Brain pericyte (primary cell): ENCODE results near the gene SLC36A1.
"Not testable (repeated sequence)": the region's sequence is repeated elsewhere in the genome, so short reads cannot be mapped to it uniquely, and the experiment has no call there.

ENCODE experiments used
- DNase-seq: peaks from one replicate; pipeline ENCODE4 v3.0.0-alpha.2; 2012; ENCODE audit warnings: low read depth, low spot score

The SLC36A1 gene

DNA sequence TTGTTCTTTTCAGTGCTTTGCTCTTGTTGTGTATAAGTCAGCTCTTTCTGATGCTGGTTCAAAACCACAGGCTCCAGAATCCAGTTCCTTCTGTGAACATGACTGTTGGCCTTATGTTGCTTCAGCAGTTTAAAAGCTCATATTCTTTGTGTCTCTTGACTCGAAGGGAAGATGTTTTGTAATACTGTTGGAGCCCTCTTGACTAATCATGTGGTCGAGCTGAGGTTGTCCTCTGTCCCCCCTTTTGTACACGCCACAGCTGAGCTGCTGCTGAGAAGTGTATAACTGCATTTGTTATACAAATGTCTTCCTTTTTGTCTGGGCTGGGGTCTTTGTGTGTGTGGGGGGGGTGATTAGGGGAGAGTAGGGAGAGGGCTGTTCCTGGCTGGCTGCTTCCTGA lies 35.8 kb downstream of the SLC36A1 start:
- DNase-seq: no peak

DNA sequence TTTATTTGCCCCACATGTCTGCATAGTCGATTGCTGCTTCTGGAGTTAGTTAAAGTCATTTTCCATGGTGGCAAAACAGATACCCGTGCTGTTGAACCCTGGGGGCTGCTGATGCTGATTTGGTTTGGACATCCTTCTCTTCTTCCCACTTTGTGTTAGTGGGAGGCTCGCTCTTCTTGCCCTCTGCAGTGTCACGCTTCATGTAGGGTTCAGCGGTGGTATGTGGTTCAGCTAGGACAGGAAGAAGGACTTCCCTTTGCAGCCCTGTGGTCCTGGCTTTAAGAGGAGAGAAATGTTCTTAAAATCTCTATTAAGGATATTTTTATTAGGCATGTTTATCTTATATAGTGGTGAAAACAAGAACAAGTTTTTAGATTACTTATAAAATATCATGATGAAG lies 36.2 kb downstream of the SLC36A1 start:
- no peak for DNase-seq

DNA sequence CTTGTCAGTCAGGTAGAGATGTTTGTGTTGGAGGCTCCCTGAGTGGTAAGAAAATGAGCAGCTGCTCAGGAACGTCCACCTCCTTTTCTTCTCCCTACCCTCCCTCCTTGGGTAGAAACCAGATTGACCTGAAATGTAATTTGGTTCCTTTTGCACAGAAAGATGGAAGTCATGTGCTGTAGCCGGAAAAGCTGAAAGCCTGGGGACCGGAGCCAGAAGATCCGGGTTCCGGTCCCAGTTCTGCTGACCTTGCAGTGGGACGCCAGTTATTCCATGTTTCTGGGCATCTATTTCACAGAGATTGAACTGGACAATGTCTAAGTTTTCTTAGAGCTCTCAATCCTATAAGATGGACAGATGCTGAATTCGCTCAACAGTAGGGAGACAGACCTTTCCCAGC lies 40.1 kb downstream of the SLC36A1 start:
- no peak for DNase-seq

DNA sequence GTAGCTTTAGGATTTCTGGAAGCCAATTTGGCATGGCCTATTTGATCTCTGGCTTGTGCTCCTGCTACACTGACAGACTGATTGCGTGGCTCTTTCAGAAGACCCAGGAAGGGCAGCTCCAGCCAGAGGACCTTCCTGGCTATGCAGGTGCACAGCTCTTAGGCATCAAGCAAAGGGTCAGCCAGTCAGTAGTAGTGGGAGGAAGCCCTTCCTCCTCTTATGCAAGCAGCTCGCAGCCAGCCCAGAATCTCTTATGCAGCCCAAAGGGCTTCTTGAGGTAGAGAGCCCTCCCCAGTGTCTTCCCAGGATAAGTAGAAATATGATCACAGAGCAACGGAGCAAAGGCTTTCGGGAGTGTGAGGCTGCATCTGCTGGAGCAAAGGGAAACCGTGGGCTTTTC lies 43.2 kb downstream of the SLC36A1 start:
- no peak for DNase-seq

DNA sequence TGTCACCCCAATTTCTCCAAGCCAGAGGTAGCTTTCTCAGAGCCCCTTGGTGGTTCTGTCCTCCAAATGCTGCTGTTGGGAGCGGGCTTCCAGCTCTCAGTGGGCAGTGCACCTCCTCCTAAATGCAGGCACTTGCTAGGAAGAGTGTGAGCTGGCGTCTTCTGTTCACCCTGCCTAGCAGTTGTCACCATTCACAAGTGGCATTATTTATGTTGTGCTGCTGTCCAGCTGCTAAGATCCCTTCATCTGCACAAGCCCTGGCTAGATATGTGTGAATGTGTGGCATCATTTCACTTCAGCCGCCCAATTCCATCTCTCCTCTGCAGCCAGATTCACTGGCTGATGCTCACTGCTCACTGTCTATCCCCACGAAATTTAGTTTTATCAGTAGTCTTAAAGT lies 43.7 kb downstream of the SLC36A1 start:
- no peak for DNase-seq

DNA sequence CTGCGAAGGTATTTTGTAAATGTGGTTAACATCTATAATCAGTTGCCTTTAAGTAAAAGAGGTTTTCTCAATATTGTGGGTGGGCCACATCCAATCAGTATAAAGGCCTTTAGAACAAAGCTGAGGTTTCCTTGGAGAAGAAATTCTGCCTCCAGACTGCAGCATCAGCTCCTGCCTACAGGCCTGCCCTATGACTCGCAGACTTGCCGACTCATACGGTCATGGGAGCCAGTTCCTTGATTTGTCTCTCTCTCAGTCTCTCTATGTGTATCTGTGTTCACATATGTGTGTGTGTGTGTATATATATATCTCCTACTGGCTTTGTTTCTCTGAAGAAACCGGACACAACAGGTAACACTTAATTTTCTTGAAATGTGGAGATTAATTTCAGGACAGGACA lies 45.3 kb downstream of the SLC36A1 start:
- DNase-seq: no peak

DNA sequence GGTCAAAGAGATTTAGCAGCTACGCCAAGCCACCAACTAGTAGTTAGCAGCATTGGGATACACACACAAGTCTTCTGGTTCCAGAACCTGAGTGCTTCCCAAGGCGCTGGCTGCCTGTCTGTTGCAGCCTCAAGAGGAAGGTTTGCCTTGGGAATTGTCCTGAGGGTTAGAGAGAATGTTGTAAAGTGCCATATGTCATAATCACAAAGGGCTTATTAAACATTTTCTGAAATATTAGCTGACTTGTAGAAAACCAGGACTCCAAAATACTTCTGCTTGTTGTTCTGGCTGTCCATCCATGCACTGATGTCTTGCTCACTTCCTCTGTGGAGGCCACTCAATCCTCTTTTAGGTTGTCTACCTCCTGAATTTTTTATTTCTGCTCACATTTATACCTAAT lies 46.3 kb downstream of the SLC36A1 start:
- DNase-seq: no peak

DNA sequence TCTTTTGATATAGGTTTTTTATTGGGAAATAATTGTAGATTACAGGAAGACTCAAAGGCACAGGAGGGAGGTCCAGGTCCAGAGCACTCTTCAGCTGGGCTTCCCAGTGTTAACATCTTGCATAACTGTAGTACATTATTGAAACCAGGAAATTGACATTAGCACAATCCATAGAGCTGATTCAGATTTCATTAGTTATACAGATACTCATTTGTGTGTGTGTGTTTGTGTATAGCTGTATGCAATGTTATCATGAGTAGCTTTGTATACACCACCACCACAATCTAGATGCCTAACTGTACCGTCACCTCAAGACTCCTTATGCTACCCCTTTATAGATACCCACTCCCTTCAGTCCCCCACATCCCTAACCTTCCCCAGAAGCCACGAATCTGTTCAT lies 47.9 kb downstream of the SLC36A1 start:
- DNase-seq: no peak

DNA sequence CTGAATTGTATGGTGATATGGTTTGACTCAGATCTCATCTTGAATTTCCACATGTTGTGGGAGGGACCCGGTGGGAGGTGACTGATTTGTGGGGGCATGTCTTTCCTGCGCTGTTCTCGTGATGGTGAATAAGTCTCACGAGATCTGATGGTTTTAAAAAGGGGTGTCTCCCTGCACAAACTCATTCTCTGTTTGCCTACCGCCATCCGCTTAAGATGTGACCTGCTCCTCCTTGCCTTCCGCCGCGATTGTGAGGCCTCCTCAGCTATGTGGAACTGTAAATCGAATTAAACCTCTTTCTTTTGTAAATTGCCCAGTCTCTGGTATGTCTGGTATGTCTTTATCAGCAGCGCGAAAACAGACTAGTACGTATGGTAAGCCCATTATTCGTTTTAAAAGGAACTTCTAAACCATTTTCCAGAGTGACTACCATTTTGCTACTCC lies 48.7 kb downstream of the SLC36A1 start:
- DNase-seq: no peak

DNA sequence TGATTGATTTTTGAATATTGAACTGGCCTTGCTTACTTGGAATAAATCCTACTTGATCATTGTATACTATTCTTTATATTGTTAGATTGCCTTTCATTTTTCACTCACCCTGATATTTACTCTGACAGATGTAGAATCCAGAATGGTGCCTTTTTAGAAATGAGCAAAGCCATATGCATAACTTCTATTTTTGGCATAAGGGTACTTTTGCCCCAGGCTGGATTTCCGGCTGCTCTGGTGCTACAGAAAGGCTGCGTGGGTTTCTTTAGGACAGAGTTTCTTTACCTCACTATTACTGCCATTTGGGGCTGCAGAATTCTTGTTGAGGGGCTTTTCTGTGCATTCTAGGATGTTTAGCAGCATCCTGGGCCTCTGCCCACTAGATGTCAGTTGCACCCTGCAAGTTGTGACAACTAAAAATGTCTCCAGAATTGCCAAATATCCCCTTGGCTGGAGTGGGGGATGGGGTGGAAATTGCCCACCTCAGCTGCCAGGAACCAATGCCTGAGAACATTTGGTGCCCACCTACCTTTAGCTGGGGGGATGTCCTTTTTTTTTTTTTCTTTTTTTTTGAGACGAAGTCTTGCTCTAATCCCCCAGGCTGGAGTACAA lies 50.1 kb downstream of the SLC36A1 start:
- DNase-seq: no peak

DNA sequence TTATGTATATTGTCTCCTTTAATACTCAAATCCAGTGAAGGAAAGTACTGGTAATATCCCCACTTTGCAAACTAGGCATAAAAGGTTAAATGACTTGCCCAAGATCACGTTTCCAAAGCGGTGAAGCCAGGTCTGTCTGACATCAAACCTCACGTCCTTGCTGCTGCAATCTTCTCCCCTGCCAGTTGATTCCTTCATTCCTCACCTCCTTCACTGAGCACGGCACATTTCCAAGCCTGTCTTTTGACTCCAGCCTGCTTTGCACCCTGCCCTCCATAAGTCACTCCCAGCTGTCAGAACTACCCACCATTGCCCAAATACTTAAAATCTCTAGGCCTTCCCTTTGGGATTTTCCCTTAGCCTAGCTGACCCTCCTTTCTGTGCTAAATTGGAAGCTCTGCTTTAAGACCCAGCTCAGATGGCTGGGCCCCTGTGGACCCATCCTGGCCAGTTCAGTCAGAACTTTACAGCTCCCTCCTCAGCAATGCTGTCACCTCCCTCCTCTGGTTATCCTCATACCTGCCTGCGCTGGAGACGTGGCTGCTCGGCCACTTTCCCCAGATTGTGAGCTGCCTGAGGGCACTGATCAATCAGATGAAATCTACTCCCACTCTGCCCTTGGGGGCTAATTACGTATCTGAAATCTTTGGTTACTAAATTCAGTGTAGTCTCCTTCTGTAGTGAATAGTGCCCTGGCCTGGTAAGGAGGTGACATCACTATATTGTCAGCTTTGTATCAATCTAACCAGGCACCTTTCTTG lies 51.2 kb downstream of the SLC36A1 start:
- no peak for DNase-seq

DNA sequence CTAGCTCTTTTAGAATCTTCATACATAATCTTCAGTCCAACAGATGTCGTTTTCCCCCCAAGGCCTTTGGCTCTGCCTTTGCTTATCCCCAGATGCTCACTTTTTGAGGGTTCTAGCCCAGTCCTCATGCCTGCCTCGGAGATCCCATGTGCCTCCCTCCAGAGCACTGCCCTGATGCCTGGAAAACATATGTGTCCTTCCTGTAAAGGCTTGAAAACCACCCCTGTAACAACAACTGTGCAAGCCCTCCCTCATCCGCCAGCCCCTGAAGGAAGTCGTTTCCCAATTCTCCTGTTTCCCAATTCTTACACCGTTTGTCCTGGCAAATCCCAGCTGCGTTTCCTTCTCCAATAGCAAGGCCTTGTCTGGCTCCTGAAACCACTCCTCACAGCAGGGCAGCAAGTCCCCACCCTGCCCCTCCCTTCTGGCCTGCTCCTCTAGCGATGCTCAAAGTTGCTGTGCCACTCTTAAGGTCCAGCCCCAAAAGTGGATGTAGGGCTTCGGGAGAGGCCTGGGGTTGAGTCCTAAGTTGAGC lies 52.2 kb downstream of the SLC36A1 start:
- no peak for DNase-seq

DNA sequence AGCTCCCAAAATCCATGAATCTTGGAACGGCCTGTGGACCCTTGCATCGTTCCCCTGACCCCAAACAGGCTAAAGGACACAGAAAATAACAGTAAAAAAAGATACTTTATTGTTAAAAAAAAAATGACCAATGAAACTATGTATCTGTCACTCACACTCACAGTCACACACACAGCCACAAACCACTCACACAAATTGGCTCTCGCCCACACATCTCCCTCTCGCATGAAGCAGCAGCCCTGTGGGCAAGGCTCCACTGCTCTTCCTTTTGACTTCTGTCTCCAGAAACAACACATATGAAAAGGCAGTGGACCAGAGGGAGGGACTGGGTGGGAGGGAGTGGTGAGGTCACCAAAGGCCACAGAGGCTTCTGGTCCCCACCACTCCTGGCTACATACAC lies 56.6 kb downstream of the SLC36A1 start:
- DNase-seq: no peak

DNA sequence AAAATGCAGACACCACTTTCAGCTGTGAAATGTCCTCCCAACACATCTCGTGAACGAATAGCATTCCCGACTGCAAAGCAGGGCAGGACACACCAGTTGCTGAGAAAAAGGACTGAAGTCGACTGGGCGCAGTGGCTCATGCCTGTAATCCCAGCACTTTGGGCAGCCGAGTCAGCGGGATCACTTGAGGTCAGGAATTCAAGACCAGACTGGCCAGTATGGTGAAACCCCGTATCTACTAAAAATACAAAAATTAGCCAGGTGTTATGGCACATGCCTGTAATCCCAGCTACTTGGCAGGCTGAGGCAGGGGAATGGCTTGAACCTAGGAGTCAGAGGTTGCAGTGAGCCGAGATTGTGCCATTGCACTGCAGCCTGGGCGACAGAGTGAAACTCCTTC lies 60.9 kb downstream of the SLC36A1 start:
- DNase-seq: not testable (repeated sequence)

DNA sequence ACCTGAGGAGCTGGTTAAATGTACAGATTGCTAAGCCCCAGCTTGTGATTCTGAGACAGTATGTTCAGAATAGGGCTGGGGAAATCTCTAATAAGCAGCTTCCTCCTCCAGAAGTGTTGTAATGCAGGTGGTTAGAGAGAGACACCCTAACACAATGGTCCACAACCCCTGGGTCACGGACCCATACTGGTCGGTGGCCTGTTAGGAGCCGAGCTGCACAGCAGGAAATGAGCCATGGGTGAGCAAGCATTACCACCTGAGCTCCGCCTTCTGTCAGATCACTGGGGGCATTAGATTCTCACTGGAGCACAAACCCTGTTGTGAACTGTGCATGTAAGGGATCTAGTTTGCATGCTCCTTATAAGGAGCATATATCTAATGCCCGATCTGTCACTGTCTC lies 61.8 kb downstream of the SLC36A1 start:
- no peak for DNase-seq

DNA sequence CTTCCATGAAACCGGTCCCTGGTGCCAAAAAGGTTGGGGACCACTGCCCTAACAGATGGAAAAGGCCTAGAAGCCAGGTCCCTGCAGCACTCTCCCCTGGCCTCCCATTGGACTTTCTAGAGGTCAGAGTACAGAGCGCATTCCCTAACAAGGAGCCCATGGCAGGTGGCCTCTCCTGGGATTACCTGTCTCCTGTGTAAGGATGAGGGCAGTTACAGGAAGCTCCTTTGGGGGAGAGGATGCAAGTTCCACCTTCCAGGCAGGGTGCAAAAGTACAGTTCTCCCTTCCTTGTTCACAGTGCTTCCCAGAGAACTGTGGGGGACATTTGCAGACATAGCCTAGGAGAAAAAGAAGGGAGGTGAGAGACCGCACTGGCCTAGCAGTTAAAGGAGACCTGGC lies 62.4 kb downstream of the SLC36A1 start:
- no peak for DNase-seq

DNA sequence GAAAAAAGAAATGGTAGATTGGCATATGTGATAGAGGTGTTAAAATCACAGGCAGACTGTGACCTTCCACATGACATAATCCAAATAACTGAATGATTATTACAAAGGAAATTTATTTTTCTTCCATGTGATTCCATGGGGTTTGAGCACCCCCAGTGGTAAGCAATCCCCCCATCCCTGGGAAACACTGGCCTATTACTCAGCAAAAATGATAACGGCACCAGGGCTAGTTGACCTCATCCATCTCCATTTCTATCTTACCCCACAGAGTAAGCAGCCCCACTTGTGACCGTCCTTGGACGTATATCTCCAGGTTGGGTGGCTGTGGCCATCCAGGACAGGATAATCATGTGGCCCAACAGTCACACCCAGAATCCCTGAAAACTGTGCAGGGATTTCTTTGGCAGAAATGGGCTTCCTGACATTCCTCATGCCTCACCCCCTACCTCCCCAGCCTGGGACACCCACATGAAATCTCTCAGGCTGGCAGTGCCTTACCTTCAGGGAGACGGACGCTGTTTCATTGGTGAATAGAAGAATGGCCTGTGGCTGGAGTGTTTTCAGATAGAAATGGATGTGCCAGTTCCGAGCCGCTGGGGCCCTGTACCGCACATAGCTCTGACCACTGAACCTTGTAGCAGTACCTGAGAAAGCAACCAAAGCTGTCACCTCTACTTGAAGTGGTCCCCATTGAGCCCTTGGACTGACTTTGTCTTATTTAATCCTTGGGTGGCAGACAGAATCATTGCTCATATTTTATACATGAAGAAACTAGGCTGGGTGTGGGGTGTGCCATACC lies 69.9 kb downstream of the SLC36A1 start:
- DNase-seq: no peak

DNA sequence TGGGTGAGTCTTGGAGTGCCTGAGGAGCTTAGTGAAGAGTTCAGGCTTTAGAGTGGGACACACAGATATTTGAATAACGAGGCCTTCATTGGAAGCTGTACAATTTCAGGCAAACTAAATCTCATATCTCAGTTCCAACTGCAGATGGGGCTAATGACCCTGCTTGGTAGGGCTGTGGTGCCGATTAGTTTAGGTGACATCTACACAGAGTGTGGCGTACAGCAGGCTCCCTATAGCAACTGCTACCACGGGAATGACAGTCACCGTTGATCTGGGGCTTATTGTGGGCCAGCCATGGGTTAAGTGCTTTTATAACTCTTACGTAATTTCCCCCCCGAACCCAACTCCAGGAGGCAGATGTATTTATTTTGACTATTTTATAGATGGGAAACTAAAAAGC lies 72.9 kb downstream of the SLC36A1 start:
- DNase-seq: no peak

DNA sequence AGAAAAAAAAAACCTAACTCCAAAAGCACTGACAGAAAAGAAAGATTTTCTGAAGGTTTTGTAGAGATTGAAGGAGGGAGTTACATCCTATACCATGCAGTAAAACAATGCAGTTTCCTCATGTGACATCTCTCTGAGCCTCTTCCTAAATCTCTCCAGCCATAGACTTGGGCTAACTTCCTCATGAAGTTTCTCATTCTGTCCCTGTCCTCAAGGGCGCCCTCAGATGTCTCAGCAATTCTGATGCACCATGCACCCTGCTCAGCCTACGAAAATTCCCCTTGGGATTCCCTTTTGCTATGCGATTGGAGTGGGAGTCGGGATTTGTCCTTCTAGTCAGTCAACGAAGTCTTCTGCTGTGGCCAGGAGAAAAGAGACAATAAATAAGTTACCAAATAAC lies 74.8 kb downstream of the SLC36A1 start:
- no peak for DNase-seq

DNA sequence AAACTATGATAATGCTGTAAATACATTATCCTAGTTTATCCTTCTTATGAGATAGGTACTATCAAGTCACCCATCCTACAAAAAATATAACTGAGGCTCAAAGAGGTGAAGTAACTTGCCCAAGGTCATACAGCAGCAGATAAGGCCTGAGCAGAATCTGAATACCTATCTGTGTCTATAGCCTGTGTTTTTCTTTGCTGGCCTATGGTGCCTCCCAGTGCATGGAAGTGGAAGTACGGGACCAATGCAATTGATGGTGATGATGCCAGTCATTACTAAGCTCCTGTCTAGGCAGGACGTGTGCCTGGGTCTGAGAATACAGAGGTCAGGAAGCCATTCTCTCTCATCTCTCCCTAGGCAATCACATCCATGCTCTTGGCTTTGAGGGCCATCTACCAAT lies 75.9 kb downstream of the SLC36A1 start:
- DNase-seq: no peak

DNA sequence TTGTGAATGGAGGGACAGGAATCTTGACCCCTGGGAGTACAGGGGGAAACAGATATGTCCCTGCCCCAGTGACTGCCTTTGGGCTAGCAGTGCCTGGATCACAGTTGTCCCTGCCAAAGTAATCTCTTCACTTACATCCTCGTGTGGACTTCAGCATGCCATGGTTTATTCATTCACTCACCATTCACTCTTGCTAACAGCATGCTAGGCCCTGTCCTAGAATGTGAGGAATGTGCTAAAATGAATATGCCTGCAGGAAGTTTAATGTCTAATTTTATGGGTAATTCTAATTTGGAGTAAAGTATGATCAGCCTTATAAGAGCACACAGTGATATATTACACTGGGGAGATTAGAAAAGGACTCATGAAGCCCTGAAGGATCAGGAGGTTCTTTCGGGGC lies 80.8 kb downstream of the SLC36A1 start:
- DNase-seq: no peak

DNA sequence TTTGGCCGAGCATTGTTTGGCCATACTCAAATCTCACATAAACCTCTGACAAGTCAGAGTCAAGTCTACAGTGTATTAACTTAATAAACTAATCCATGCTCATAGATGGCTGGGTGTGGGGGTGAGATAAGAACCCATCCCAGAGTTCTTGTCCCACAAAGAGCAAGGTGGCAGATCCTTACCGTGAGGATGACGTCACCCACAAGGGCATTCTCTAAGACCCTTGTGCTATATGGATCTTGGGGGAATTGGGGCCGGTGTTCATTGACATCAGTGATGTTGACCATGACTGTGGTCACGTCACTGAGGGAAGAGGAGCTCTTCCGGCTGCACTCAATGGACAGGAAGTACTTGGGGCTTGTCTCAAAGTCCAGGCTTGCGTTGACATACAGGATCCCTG lies 81.6 kb downstream of the SLC36A1 start:
- no peak for DNase-seq

DNA sequence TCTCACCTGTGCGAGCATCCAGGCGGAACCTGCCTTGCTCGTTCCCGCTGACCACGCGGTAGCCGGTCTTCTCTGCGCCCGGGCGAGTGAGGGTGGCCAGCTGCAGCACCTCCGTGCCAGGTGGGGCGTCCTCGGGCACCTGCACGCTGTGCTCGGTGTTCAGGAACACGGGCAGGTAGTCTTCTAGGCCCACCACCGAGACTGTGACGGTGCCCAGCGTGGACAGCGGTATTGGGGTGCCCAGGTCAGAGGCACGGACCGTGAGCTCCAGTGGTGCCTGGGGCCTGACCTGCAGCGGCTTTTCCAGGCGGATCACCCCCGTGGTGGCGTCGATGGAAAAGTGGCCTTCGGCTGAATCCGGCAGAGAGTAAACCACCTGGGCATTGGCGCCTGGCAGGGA lies 84.2 kb downstream of the SLC36A1 start:
- no peak for DNase-seq
